Uterine smooth muscle cell (primary cell): ENCODE measurements around the gene ATP1B3. TPM values are rescaled to one million over a fixed set of nuclear protein-coding genes. Genes with fewer than 3 reads are reported as not detected.

Source experiments
- total RNA-seq: library from RNA; depleted of rRNA; stranded (reverse); fragments of >200 nt; gene quantifications from 2 replicates; pipeline ENCODE4 v1.2.3, GENCODE V29; 2014

ATP1B3 gene
- 52.6 and 86.4 TPM in 2 replicates for total RNA-seq

DNA sequence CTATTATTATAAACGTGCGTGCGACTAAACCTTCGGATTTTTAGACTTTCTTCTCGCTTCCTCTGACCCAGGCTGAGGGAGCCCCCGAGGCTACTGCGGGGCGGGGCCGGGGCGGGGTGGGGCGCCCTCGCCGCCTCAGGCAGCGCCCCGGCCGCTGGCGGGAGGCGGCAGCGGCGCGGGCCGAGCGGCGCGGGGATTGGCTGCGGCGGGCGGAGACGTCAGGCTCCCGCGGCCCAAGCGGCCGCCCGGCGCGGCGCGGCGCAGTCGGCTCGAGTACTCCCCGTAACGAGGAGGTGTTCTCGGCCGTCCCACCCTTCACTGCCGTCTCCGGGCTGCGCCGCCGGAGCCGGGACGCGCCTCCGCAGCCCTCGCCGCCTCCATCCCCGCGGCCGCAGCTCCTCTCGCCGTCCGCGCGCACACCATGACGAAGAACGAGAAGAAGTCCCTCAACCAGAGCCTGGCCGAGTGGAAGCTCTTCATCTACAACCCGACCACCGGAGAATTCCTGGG, at the start of gene ATP1B3:
Gene ATP1B3, plus strand, starts transcription at position 263 of the 510 bp plus-strand sequence. Its CDS starts 159 bp downstream, at position 422.

Other genes starting within 250 kb of the ATP1B3 start
- 49.5 and 52.2 TPM in 2 replicates for gene RNF7, start 138.3 kb upstream of the ATP1B3 start, total RNA-seq
- under 0.01 TPM in 1 of 2 replicates, not detected in the other for gene GRK7, start 113.2 kb upstream of the ATP1B3 start, total RNA-seq